Esophagus muscularis mucosa (tissue), 3 donors: ENCODE measurements around the gene LINGO4.

Source experiments
- CTCF ChIP-seq, 3 experiments: fragments of 200-600 bp in 2 of 3; fragments of 450-650 bp in 1 of 3; sonication (generic) in 2 of 3; IDR thresholded peaks; one replicate each; pipeline ENCODE4 v1.5.1; 2017 to 2019; ENCODE audit warnings: antibody characterized with exemption in 3 of 3, mild to moderate bottlenecking in 2 of 3, moderate library complexity in 1 of 3
- POLR2A ChIP-seq: fragments of 450-650 bp; IDR thresholded peaks from one replicate; pipeline ENCODE4 v1.6.1; 2017; ENCODE audit warnings: antibody characterized with exemption, moderate library complexity, mild to moderate bottlenecking, low read depth
- POLR2AphosphoS5 ChIP-seq, 2 donors: sonication (generic); formaldehyde crosslinking; IDR thresholded peaks; one replicate each; pipeline ENCODE4 v1.6.1; 2017; ENCODE audit warnings: antibody characterized with exemption in 2 of 2

GRCh38 chr1:151805066-151805820 is at the start of gene LINGO4:
- no peak for TF ChIP-seq CTCF (IDR thresholded peaks at IDR 0.05)
- TF ChIP-seq POLR2AphosphoS5 (IDR thresholded peaks at IDR 0.05), result no peak
- TF ChIP-seq POLR2A, result no peak
